ENCODE measurements around the gene PRCC. TPM values are rescaled to one million over a fixed set of nuclear protein-coding genes. Genes with fewer than 3 reads are reported as not detected.
A peak's percentile ranks its signal among the peaks of the same experiment; 100 is the strongest.

PRCC gene
- total and polyA plus RNA-seq, 2 of the 13 experiments (the other 11 are each of a cell fraction or from before 2014, with no cell fraction given), result 24.2 to 40.5 TPM

GRCh38 chr1:156795787-156796186 lies 28.5 kb downstream of the PRCC start (continued):
- TF ChIP-seq NFE2 (CRISPR knock-in tag; IDR thresholded peaks at IDR 0.05) (no peak), YY1 (IDR thresholded peaks at IDR 0.05; ENCODE audit: insufficient read depth, insufficient replicate concordance, low read depth, low read length) (no peak), ZNF143 (CRISPR knock-in tag; IDR thresholded peaks at IDR 0.05) (peak; percentile 73), CENPBD1 (CRISPR knock-in tag; IDR thresholded peaks at IDR 0.05; ENCODE audit: borderline replicate concordance, low read depth) (no peak), HNRNPLL (IDR thresholded peaks at IDR 0.05; ENCODE audit: low read depth, low read length, poor library complexity, severe bottlenecking) (no peak), XBP1 (CRISPR knock-in tag; IDR thresholded peaks at IDR 0.05) (no peak), HMG20B (CRISPR knock-in tag; conservative IDR thresholded peaks at IDR 0.05) (no peak), MEIS1 (CRISPR knock-in tag; IDR thresholded peaks at IDR 0.05; ENCODE audit: borderline replicate concordance) (no peak), ZNF558 (CRISPR knock-in tag; IDR thresholded peaks at IDR 0.05; ENCODE audit: borderline replicate concordance) (no peak), TRAFD1 (CRISPR knock-in tag; IDR thresholded peaks at IDR 0.05; ENCODE audit: borderline replicate concordance) (no peak), DRAP1 (CRISPR knock-in tag; IDR thresholded peaks at IDR 0.05) (no peak; the same call in 1 of the 2 replicates), NCOA1 (CRISPR knock-in tag; IDR thresholded peaks at IDR 0.05) (no peak), ZNF232 (CRISPR knock-in tag; IDR thresholded peaks at IDR 0.05; ENCODE audit: borderline replicate concordance) (no peak), ZNF275 (CRISPR knock-in tag; IDR thresholded peaks at IDR 0.05; ENCODE audit: borderline replicate concordance) (no peak), KAT2B (IDR thresholded peaks at IDR 0.05; ENCODE audit: borderline replicate concordance, low read depth, low read length) (no peak), ZBTB34 (CRISPR knock-in tag; IDR thresholded peaks at IDR 0.05) (no peak), GATAD1 (CRISPR knock-in tag; IDR thresholded peaks at IDR 0.05) (no peak), RAD21 (CRISPR knock-in tag; IDR thresholded peaks at IDR 0.05) (no peak), ZNF549 (CRISPR knock-in tag; IDR thresholded peaks at IDR 0.05) (no peak), E2F1 (CRISPR knock-in tag; IDR thresholded peaks at IDR 0.05) (no peak), NR2F1 (CRISPR knock-in tag; IDR thresholded peaks at IDR 0.05) (no peak), BCL6 (CRISPR knock-in tag; IDR thresholded peaks at IDR 0.05) (peak; percentile 47; the same call in 1 of the 2 replicates), CHD4 (IDR thresholded peaks at IDR 0.05; ENCODE audit: borderline replicate concordance, low read length) (no peak), PTBP1 (IDR thresholded peaks at IDR 0.05; ENCODE audit: low read depth, low read length, poor library complexity, severe bottlenecking) (no peak), KMT2B (CRISPR knock-in tag; IDR thresholded peaks at IDR 0.05) (no peak), TOE1 (CRISPR knock-in tag; IDR thresholded peaks at IDR 0.05) (no peak)
